OCI-LY3 (cell line): ENCODE data around the gene MBP.

ENCODE experiments used
- H2AFZ ChIP-seq: fragments of 200-600, 300-600 bp; shearing (Covaris generic); 2 replicates; pipeline ENCODE4 v1.6.0; 2014; ENCODE audit warnings: antibody characterized with exemption, low read depth, low read length
- H3K27ac ChIP-seq: fragments of 200-600, 300-600 bp; sonication (generic); 2 replicates; pipeline ENCODE4 v1.5.1; 2014; ENCODE audit warnings: mild to moderate bottlenecking, low read length, moderate library complexity, mixed read lengths
- H3K27me3 ChIP-seq: fragments of 200-600, 300-600 bp; sonication (generic); 2 replicates; pipeline ENCODE4 v1.6.1; 2014; ENCODE audit warnings: low read depth, low read length, mixed read lengths
- H3K36me3 ChIP-seq: fragments of 200-600, 300-600 bp; sonication (generic); replicated peaks from 2 replicates; pipeline ENCODE3; 2014; ENCODE audit warnings: low read depth, low read length, mixed read lengths
- H3K4me1 ChIP-seq: fragments of 300-600, 200-600 bp; sonication (generic); 2 replicates; pipeline ENCODE4 v1.6.1; 2014; ENCODE audit warnings: low read length, mixed read lengths
- H3K4me2 ChIP-seq: fragments of 200-600, 300-600 bp; sonication (generic); 2 replicates; pipeline ENCODE4 v1.6.1; 2014; ENCODE audit warnings: low read length, mixed read lengths
- H3K4me3 ChIP-seq: fragments of 300-600, 200-600 bp; sonication (generic); 2 replicates; pipeline ENCODE4 v1.5.1; 2014; ENCODE audit warnings: antibody characterized with exemption, mild to moderate bottlenecking, low read length, moderate library complexity
- H3K79me2 ChIP-seq: fragments of 300-600, 200-600 bp; shearing (Covaris generic); 2 replicates; pipeline ENCODE4 v1.6.1; 2014; ENCODE audit warnings: mild to moderate bottlenecking, low read length, mixed read lengths
- H3K9ac ChIP-seq: fragments of 300-600, 200-600 bp; shearing (Covaris generic); 2 replicates; pipeline ENCODE4 v1.6.0; 2014; ENCODE audit warnings: mild to moderate bottlenecking, low read length, moderate library complexity
- H3K9me3 ChIP-seq: fragments of 200-600, 300-600 bp; shearing (Covaris generic); 2 replicates; pipeline ENCODE4 v1.6.1; 2014; ENCODE audit warnings: low read length, mixed read lengths; ENCODE audit not compliant: insufficient read depth
- H4K20me1 ChIP-seq: fragments of 200-600, 300-600 bp; sonication (generic); 2 replicates; pipeline ENCODE4 v1.6.1; 2016; ENCODE audit warnings: low read length, mixed read lengths; ENCODE audit not compliant: insufficient read depth
- CTCF ChIP-seq: fragments of 200-600, 300-600 bp; sonication (generic); IDR thresholded peaks from 2 replicates; pipeline ENCODE4 v1.5.1; 2014; ENCODE audit warnings: antibody characterized with exemption, low read length, low read depth
- EZH2phosphoT487 ChIP-seq: fragments of 200-600 bp; shearing (Covaris generic); IDR thresholded peaks from 2 replicates; pipeline ENCODE4 v1.6.1; 2018; ENCODE audit warnings: antibody characterized with exemption, mixed run types, low read depth

Gene MBP

GRCh38 chr18:77139619-77140018 lies 7.0 kb upstream of the MBP start:
- H3K4me1 ChIP-seq, result peaks cover 15% of the 10 kb centered on the region
- H4K20me1 ChIP-seq, result no peaks in the 10 kb centered on the region
- H3K27me3 ChIP-seq, result peaks cover 2% of the 10 kb centered on the region; the same call in 1 of the 2 replicates
- peaks cover 17% of the 10 kb centered on the region for H3K9me3 ChIP-seq
- H3K4me3 ChIP-seq, result no peak overlapping the region
- H3K4me2 ChIP-seq, result no peak overlapping the region
- no peak overlapping the region for H3K27ac ChIP-seq
- no peak overlapping the region for H3K9ac ChIP-seq
- H3K79me2 ChIP-seq, result no peaks in the 10 kb centered on the region
- no peak for TF ChIP-seq EZH2phosphoT487
- TF ChIP-seq CTCF, result no peak
- H2AFZ ChIP-seq, result no peak overlapping the region
- H3K36me3 ChIP-seq, result peaks cover 4% of the 10 kb centered on the region

DNA sequence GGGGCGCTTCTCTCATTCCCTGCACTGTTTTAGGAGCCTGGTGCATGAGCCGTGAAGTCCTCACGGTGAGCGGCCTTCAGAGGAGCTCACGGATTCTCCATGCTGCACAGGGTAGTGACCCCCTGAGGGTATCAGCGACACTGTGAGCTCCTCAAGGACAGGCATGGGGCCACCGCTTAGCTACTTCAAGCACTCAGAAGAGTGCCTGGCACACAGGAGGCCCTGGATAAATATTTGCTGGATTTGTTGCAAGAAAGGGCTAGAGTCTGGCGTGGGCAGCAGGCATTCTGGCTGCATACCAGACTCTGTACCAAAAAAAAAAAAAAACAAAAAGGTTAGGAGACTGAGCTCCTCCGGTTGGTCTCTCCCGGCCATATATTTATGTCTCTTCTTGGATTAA lies 5.7 kb upstream of the MBP start:
- no peak overlapping the region for H3K4me3 ChIP-seq
- no peaks in the 10 kb centered on the region for H3K79me2 ChIP-seq
- H3K4me1 ChIP-seq, result peaks cover 15% of the 10 kb centered on the region
- no peaks in the 10 kb centered on the region for H4K20me1 ChIP-seq
- H2AFZ ChIP-seq, result no peak overlapping the region
- H3K4me2 ChIP-seq, result no peak overlapping the region
- TF ChIP-seq CTCF (no peak), EZH2phosphoT487 (no peak)
- H3K27ac ChIP-seq, result no peak overlapping the region
- H3K9me3 ChIP-seq, result peaks cover 9% of the 10 kb centered on the region
- no peaks in the 10 kb centered on the region for H3K36me3 ChIP-seq
- H3K27me3 ChIP-seq, result peaks cover 9% of the 10 kb centered on the region; the same call in 1 of the 2 replicates
- H3K9ac ChIP-seq, result no peak overlapping the region

DNA sequence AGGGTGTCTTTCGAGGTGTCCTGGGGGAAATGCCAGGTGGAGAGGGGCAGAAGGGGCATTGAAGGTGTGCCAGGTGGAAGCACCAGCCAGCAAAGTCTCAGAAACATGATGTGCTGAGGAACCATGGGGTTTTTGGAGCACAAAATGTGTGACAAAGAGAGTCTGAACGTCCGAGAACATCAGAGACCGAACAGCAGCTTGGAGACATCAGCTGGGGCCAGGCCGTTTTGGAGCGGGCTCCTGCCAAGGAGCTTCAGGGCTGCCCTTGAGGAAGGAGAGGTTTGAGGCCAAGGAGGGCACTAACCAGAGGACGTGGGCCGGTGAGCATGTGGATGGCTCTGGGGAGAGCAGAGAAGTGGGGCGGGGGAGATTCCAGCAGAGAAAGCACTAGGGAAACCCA lies 5.3 kb upstream of the MBP start:
- Histone ChIP-seq H3K9ac (no peak overlapping the region), H3K27me3 (peaks cover 11% of the 10 kb centered on the region; the same call in 1 of the 2 replicates), H3K36me3 (no peaks in the 10 kb centered on the region), H3K9me3 (peaks cover 5% of the 10 kb centered on the region; the same call in 1 of the 2 replicates), H3K4me2 (no peak overlapping the region), H3K79me2 (no peaks in the 10 kb centered on the region), H3K4me3 (no peak overlapping the region), H3K4me1 (peaks cover 19% of the 10 kb centered on the region), H4K20me1 (no peaks in the 10 kb centered on the region), H3K27ac (no peak overlapping the region), H2AFZ (no peak overlapping the region)
- TF ChIP-seq EZH2phosphoT487 (no peak), CTCF (no peak)

- TF ChIP-seq CTCF (no peak), EZH2phosphoT487 (no peak)
- no peak overlapping the region for H3K4me3 ChIP-seq
- peaks cover 19% of the 10 kb centered on the region for H3K4me1 ChIP-seq
- H3K79me2 ChIP-seq, result no peaks in the 10 kb centered on the region; the same call in 1 of the 2 replicates
- H3K27me3 ChIP-seq, result peaks cover 11% of the 10 kb centered on the region; the same call in 1 of the 2 replicates
- H3K9ac ChIP-seq, result no peak overlapping the region
- H3K27ac ChIP-seq, result no peak overlapping the region
- H4K20me1 ChIP-seq, result no peaks in the 10 kb centered on the region
- H2AFZ ChIP-seq, result no peak overlapping the region
- H3K9me3 ChIP-seq, result peaks cover 2% of the 10 kb centered on the region; the same call in 1 of the 2 replicates
- no peaks in the 10 kb centered on the region for H3K36me3 ChIP-seq
- no peak overlapping the region for H3K4me2 ChIP-seq
Measured at GRCh38 chr18:77136871-77137665, 4.5 kb upstream of the MBP start.
